GM03348 (cell line): ENCODE data around the gene HSPB9.
A peak's percentile ranks its signal among the peaks of the same experiment; 100 is the strongest.
"Not testable (repeated sequence)": the region's sequence is repeated elsewhere in the genome, so short reads cannot be mapped to it uniquely, and the experiment has no call there.

Experiments used
- DNase-seq: peaks from one replicate; pipeline ENCODE4 v3.0.0; 2012; ENCODE audit warnings: low spot score

The HSPB9 gene

DNA sequence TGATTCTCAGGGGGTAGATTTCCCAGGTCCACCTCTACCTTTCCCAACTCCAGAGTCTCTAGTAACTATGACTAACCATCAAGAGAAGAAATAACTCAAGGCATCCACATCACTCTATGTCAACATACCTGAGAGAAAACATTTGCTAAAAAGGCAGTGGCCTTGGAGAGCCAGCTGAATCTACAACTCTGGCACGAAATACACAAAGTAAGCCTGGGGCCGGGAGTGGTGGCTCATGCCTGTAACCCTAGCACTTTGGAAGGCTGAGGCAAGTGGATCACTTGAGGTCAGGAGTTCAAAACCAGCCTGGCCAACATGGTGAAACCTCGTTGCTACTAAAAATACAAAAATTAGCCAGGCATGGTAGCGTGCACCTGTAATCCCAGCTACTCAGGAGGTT is 20.5 kb downstream of the HSPB9 start:
- DNase-seq, result not testable (repeated sequence)

DNA sequence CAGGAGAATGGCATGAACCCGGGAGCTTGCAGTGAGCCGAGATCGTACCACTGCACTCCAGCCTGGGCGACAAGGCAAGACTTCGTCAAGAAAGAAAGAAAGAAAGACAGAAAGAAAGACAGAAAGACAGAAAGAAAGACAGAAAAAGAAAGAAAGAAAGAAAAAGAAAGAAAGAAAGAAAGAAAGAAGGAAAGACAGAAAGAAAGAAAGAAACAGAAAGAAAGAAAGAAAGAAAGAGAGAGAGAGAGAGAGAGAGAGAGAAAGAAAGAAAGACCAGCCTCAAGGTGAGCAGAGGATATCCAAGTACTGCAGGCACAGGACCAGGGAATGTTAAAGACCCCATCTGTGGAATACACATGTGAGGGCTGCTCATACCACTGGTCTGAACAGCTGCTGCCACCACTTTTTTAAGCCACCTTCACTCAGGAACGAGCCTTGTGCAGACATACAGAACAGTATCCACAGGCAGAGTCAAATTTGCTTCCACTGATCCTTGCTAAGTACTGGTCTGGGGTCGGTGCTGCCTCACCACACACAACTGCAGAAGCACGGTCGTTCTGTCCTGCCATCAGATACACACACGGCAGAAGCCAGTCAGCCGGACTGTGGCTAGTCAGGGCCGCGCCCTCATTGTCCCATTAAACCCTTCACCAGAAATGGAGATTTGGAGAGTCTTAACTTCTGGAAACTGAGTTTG is 24.5 kb downstream of the HSPB9 start:
- no peak for DNase-seq

DNA sequence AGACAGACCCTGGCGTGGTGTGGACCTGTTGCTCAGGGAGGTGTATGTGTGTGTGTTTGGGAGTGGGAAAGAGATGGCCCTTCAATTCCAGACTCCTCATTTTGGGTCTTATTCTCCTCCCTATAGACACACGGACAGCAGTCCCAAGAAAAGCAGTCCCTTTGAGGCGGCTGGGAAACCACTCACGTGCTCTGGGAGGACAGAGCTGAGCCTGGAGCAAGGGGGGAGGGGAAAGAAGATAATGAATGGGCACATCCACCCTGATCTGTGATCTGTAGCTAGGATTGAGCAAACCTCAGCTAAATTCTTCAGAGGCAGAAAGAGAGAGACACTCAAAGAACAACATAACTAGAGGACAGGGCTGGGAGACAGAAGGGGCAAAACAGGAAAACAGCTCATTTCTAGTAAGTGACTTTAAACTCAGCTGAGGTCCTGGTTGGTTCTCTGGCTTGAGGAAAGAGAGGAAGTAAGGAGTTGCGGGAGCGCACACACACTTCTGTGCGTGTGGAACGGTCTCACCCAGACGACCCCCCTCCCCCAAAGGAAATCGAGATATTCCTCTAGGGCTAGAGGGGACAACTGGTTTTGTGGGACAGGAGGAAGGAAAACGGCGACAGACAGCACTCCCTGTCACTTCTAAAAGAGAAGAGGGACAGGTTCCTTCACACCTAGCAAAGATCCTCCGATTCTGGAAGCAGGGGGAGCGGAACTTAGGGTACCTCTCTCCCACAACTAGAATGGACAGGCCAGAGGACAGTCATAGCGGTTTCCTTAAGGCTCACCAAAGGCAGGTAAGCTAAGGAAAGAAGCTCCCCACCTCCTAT is 31.5 kb downstream of the HSPB9 start:
- DNase-seq, result peak; percentile 33

DNA sequence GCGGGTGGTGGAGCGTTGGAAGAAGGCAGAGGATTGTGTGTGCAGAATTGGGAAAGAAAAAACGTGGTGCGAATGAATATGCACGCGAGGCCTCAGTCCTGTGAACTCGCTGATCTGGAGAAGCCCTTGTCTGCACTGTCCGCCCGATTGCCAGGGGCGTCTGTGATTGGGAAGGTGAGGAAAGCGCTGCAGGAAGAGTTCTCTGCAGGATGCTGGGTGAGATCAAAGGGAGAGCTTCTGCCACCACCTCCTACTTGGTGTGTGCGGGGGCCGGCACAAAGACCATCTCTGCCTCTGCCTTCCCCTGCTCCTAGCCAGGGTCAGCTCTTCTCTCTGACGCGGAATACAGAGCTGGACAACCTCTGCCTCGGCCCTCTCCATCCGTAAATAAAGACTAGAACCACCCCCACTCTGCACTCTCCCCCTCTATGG is 33.0 kb downstream of the HSPB9 start:
- DNase-seq, result no peak

DNA sequence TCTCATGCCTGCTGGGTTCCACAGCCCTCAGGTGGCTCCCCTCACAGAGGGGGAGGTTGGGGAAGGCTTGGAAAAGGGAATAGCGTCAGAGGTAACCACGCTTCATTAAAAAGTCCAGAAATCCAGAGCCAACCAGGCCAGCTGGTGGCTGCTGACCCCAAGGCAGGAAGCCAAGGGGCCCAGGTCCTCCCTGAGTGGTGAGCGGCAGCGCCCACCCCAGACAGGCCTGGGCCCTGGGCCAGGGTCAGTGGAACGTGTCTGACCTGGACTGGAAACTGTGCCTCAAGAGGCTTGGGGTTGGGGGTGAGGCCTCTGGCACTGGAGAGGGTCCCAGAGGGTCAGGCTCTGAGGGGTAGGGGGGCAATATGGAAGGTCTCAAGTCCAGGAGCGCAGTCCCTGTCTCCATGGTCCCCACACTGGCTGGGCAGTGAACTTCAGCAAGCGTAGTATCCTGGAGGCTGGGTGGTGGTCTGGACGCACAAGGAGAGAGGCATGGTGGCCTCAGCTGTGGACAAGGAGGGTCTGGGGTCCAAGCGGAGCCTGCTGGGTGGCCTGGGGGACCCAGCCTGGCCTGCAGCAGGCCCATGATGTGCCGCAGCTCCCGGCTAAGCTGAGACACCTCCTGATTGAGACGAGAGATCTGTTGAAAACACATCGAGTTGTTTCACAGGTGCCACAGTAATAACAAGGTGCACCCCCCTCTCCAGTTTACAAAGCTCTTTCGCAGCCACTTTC is 37.4 kb downstream of the HSPB9 start:
- DNase-seq, result no peak

DNA sequence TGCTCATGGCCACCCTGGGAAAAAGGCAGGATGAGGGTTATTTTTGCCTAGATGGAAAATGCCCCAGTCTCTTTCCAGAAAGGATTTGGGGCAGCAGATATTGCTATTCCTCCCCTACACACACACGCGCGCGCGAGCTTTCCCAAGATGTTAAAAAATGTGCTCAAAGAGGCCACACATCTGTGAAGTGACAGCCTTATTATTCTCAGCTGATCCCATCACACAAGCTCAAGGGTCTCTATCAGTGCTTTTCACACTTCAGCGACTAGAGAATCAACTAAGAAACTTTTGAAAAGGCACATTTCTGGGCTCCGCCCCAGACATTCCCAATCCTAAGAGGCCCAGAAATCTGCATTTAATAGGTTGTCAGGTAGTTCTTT is 37.9 kb downstream of the HSPB9 start:
- DNase-seq, result no peak

DNA sequence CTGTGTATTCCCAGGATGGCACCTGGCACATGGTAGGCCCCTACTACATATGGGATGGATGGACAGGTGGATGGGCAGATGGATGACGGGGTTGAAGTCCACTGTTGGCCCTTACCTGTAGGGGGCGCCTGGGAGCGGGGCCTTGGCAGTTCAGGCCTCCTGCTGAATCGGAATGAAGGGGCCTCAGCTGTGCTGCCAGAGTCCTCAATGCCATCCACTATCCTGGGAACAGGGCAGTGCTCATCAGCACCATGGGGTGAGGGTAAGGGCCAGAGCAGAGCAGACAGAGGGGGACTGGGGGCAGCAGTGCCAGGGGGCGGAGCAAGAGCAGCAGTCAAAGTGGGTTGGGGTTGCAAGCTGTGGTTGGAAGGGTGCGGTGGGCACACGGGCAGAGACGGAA is 40.5 kb downstream of the HSPB9 start:
- DNase-seq, result no peak

DNA sequence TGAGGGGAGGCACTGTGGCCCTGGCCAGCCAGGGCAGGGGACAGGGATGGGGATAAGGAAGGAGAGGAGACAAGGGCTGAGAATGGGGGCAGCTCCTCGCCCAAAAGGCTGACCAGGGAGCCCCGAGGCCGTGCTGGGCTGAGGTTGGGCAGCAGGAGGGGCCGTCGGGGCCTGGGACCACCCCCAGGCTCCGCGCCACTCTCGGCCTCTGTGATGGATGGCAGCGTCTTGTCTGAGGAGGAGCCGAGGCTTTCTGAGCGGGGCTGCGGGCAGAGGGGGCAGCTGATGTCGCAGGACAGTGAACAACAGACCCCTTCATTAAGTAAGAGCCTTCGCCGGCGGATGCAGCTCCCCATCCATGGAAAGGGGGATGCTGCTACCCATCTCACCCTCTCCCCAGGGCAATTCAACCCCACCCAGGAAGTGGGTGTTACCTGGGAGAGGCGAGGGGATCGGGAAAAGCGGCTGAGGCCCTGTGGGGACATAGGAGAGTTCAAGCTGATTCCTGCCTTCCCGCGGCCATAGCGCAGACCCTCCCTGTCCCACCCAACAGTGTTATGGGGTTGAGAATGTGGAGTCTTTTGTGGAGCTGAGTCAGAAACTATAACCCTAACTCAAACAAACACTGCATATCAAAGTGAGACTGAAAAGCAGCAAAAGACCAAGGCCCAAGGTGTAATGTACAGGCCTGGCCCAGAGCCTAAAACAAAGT is 41.2 kb downstream of the HSPB9 start:
- DNase-seq, result no peak

DNA sequence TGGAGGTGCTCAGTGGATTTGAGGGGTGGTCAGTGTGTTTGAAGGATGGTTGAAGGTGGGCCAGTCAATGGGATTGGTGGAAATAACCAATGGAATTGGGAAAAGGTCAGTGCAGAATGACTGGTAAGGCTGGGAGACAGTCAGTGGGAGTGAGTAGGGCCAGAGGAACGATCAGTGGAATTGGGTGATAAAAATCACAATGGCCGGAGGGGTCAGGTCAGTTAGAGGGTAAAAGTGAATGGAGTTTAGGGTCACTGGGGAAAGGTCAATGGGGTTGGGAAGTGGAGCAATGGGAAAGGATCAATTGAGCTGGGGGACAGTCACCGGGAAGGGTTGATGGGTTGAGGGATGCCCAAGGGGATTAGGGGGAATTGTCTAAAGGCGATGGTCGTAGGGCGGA is 43.1 kb downstream of the HSPB9 start:
- DNase-seq, result no peak

DNA sequence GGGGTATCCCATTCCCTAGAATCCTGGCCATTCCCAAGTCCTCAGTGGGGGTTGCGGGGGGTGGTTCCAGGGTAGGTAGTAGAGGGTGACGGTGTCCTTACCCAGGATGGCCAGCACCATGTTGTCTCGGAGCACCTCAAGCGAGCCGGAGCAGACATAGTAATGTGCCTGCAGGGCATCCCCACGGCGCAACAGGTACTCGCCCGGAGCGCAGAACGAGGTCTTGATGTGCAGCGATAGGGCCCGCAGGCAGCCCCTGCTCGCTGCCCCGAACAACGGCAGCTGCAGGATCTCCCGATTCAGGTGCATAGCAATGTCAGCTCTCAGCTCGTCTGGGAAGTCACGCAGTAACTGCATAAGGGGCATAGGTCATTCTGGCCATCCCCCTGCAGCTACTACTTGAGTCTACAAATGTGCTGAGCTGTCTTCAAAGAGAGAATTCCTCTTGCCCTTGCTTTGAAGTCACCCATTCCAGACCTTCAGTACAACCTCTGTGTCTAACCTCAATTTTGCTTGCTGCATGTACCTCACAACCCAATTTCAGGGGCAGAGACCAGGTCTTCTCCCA is 43.7 kb downstream of the HSPB9 start:
- no peak for DNase-seq

DNA sequence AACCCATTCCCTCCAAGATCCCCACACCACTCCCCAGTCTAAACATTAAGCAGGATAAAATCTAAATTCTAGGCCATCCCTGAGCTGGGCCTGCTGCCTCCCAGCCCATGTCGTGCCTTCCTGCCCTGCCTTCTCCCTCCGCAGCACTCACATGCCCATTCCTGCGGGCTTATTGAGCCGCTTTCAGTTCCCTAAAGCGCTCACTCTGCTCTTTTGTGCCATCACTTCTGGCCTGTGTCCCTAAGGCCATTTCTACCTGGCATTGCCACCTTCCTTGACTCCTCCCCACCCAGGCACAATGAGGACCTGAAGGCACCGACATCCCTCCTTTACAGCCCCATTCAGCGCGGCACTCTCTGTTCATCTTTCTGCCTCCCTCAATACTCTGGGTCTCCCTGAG is 45.2 kb downstream of the HSPB9 start:
- DNase-seq, result no peak

DNA sequence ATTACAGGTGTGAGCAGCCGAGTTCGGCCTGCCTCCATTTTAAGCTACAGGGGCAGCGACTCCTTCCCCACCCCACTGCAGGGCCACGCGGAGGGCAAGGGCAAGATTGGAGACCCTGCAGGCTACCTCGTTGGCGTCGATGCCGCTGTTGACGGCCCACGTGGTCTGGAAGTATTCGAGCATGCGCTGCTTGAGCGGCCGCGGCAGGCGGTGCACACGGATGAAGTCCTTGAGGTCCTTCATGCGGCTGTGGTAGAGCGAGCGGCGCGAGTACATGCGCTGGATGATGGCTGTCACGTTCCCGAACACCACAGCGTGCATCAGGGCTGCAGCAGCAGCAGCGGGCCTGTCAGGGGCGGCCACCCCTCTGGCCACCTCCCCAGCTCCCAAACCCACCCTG is 46.7 kb downstream of the HSPB9 start:
- no peak for DNase-seq

DNA sequence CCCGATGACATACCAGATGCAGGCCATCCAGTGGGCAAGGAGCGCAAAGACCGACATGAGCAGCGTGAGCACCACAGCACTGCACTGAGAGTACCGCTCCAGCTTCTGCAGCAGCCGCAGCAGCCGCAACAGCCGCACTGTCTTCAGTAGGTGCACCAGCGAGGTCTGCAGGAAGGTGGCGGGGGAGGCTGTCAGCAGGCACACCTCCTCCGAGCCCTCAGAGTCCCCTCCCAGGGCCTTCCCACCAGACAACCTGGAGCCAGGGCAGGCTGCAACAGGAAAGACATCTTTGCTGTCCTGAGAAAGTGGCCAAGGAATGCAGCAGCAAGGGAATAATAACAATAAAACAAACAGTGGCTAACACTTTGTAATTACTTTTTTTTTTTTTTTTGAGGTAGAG is 49.2 kb downstream of the HSPB9 start:
- DNase-seq, result no peak
